ENCODE measurements around the gene ANK3.

The ANK3 gene

DNA sequence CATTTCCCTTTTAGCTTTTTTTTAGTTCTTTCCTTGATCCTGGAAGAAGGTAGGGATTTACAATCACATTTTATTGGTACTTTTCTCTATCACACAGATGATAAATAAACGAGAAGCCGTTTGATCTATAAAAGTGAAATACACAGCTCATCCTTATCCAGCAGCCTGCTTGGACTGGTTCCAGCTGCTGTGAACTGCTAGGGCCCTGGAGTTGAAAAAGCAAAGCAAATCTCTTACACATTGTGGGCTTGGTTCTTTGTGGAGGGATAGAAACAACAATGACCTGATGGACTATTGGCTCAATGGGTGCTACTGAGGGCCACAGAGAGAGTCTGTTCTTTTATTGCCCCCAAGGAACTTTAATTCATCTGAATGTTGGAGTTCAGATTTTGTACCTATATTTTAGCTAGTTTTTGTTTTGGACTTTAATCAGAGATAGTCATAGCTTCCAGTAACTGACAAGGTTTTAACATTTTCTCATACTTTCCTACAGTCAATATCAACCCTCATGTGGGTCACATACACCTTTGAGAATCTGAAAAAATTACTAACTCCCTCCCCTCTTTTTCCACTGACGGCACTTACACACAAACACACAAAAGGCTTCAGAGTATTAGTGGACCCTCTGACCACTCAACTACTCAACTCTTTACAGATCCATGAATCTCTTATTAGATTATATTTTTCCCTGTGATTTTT, 391.7 kb downstream of the ANK3 start:
- no peak overlapping the region for H3K4me3 ChIP-seq (ENCODE audit: low read depth, low read length)
- DNase-seq (ENCODE audit: low read depth) = no peak
- TF ChIP-seq, protein P1, sequence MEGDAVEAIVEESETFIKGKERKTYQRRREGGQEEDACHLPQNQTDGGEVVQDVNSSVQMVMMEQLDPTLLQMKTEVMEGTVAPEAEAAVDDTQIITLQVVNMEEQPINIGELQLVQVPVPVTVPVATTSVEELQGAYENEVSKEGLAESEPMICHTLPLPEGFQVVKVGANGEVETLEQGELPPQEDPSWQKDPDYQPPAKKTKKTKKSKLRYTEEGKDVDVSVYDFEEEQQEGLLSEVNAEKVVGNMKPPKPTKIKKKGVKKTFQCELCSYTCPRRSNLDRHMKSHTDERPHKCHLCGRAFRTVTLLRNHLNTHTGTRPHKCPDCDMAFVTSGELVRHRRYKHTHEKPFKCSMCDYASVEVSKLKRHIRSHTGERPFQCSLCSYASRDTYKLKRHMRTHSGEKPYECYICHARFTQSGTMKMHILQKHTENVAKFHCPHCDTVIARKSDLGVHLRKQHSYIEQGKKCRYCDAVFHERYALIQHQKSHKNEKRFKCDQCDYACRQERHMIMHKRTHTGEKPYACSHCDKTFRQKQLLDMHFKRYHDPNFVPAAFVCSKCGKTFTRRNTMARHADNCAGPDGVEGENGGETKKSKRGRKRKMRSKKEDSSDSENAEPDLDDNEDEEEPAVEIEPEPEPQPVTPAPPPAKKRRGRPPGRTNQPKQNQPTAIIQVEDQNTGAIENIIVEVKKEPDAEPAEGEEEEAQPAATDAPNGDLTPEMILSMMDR (IDR thresholded peaks at IDR 0.05; ENCODE audit: insufficient read depth, low read depth, low read length, missing control alignments) = no peak

DNA sequence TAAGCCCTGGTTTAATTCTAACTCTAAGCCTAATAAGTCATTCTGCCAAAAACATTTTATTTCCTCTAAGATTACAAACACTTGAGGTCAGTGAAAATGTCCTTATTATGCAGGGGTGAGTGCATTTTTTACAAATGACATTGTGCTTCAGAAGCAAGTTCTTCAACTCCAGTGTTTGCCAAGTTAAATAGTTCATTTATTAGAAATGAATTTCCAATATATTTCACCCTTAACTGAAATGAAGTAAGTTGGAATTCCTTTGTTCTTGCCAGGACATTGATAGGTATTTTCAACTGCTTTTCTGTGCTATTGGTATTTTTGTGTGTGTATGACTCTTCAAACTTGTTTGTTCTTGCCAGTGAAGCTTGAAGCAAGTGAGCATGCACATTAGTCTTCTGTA, 393.8 kb downstream of the ANK3 start:
- TF ChIP-seq, protein P1 (IDR thresholded peaks at IDR 0.05; ENCODE audit: insufficient read depth, low read depth, low read length, missing control alignments) = no peak
- H3K4me3 ChIP-seq (ENCODE audit: low read depth, low read length) = no peak overlapping the region
- DNase-seq (ENCODE audit: low read depth) = no peak

DNA sequence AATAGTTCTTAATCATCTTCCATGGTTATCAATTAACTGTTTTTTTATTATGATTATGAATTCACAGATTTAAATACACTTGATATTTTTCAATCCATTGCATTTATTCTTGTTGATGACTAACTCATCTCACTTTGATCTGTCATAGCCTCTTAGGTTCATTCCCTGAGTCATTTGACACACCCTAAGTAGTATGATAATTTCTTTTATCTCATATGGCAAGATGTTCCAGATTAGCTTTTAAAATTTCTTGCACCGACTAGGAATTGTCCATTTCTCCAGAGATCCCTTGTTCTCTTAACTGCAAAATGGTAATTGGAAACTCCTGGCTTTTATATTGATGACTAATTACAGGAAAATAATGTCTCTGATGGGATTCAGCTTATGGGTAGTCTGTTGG, 395.7 kb downstream of the ANK3 start:
- H3K4me3 ChIP-seq (ENCODE audit: low read depth, low read length) = no peak overlapping the region
- DNase-seq (ENCODE audit: low read depth) = no peak

DNA sequence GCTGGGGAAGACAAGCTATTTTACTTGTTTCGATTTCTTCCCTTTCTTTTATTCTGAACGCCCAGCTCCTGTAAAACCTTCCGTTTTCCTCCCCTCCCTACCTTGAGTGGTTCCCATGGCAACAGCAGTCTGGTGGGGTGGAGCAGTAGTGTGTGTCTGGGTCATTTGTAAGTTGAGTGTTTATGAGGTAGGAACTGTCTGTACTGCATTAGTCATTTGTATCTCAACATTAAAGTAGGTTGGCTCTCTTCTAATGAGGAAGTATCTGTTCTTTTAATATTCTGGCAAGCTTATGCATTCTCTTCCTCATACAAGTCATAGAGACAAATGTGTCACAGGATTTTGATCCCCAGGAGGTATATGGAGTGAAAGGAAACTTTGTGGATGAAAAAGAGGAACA, 398.0 kb downstream of the ANK3 start:
- DNase-seq (ENCODE audit: low read depth) = peak; percentile 47

More for the DNA sequence above, 395.7 kb downstream of the ANK3 start:
- TF ChIP-seq, protein P1 (IDR thresholded peaks at IDR 0.05; ENCODE audit: insufficient read depth, low read depth, low read length, missing control alignments) = no peak

DNA sequence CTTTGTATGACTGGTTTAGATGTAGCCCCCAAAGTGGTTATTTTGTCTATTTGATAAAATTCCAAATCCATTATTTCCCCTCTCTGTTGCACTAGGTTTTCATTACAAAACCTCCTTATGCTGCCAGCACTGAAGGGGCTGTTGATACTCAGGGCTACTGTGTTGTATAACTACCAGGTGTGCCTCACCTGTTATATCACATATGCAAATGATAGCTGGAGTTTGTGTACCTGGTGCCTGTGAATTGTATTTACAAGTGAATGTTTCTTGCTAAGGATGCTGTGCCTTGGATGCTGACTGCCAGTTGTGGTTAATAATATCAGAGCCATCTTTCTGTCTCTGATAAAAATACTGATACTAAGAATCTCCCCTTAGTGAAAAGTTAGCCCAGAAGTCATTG, 398.6 kb downstream of the ANK3 start:
- no peak for DNase-seq (ENCODE audit: low read depth)
- no peak overlapping the region for H3K4me3 ChIP-seq (ENCODE audit: low read depth, low read length)
- TF ChIP-seq, protein P1 (IDR thresholded peaks at IDR 0.05; ENCODE audit: insufficient read depth, low read depth, low read length, missing control alignments) = no peak

More for the DNA sequence above, 398.0 kb downstream of the ANK3 start:
- TF ChIP-seq, protein P1 (IDR thresholded peaks at IDR 0.05; ENCODE audit: insufficient read depth, low read depth, low read length, missing control alignments) = no peak
- H3K4me3 ChIP-seq (ENCODE audit: low read depth, low read length) = no peak overlapping the region

DNA sequence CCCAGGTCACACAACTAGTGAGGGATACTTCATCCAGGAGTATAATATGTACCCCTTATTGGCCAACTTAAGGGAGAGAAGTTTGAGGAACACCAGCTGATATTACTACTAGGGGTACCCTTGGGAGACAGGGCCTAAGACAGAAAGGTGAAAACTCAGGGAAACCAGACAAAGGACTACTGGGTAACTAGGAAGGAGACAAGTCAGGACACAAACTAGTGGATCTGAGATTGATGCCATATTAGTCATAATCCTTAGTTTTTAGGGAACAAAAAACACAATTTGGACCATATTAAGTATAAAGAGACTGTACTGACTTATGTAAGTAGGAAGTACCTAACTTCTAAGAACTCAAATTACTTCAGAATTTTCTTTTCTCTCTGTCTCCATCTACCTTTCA, 404.0 kb downstream of the ANK3 start:
- TF ChIP-seq, protein P1 (IDR thresholded peaks at IDR 0.05; ENCODE audit: insufficient read depth, low read depth, low read length, missing control alignments) = no peak
- DNase-seq (ENCODE audit: low read depth) = no peak
- H3K4me3 ChIP-seq (ENCODE audit: low read depth, low read length) = no peak overlapping the region

DNA sequence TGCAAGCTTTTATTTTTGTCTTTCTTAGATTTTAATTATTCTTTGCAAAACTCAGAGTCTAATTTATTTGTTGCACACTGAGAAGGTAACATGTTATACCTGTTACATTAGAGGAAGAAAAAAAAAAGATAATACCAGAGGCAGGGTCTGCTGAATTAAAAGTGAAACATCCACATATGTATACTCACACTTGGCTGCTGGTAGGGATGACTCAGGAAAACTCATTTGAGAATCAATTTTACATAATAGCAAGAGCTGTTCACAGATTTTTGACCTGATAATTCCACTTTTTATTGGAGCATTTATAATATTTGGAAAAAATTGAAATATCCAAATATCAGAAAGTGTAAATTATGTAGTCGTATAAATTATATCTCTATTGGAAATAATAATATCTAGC, 405.3 kb downstream of the ANK3 start:
- no peak for DNase-seq (ENCODE audit: low read depth)
- no peak overlapping the region for H3K4me3 ChIP-seq (ENCODE audit: low read depth, low read length)
- TF ChIP-seq, protein P1 (IDR thresholded peaks at IDR 0.05; ENCODE audit: insufficient read depth, low read depth, low read length, missing control alignments) = no peak
